Stimulated activated CD4-positive, alpha-beta T cell treated with anti-CD3 and anti-CD28 coated beads, Interleukin-15, amount 100 ng/mL, for 24 hours (primary cell): ENCODE results near the gene TPRX1.
"Not testable (repeated sequence)": the region's sequence is repeated elsewhere in the genome, so short reads cannot be mapped to it uniquely, and the experiment has no call there.

ENCODE experiments used
- DNase-seq: peaks from one replicate; pipeline ENCODE4 v3.0.0-alpha.2; 2020

TPRX1 gene

DNA sequence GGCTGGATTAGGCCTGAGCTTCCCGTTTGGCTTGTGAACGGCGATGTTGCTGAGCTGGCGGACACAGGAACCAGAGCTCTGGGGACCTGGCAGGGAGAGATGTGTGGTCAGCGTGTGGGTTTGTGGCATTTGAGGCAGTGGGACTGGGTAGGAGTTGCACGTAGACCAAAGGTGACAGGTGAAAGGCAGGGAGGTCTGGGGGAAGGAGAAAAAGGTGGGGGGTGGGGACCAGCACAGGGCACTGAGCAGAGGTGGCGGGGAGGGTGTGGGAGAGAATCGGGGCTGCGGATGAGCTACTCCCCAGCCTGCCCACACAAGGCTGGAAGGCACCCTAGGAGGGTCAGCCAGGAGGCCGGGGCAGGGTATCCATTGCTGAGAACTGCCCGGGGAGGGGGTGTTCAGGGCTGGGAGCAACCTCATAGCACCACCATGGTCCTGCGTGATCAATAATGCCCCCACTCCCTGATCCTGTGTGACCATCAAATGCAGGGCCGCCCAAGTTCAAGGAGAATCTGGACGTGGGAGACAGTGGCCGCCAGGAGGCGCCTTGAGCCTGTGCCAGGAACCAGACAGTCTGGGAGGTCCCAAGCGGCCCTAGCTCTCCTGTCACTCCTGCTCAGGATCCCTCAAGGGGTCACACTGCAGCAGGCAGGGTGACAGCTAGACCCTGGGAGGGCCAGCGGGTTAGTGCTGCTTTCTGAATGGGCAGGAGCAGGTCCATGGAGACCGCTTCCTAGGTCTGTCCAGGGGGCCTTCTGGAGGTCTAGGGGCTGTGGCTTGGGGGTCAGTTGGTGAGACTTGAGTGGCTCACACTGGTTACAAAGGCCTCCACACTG is 38.6 kb downstream of the TPRX1 start:
- DNase-seq, result peak; percentile 58

DNA sequence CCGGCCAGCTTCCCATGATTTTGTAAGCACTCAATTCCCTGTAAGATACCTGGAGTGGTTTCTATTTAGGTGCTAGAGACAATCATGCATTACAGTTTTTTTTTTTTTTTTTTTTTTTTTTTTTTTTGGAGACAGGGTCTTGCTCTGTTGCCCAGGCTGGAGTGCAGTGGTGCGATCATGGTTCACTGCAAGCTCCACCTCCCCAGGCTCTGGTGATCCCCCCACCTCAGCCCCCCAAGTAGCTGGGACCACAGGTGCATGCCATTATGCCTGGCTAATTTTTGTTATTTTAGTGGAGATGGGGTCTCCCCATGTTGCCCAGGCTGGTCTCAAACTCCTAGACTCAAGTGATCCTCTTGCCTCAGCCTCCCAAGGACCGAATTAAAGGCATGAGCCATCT is 39.6 kb downstream of the TPRX1 start:
- not testable (repeated sequence) for DNase-seq

DNA sequence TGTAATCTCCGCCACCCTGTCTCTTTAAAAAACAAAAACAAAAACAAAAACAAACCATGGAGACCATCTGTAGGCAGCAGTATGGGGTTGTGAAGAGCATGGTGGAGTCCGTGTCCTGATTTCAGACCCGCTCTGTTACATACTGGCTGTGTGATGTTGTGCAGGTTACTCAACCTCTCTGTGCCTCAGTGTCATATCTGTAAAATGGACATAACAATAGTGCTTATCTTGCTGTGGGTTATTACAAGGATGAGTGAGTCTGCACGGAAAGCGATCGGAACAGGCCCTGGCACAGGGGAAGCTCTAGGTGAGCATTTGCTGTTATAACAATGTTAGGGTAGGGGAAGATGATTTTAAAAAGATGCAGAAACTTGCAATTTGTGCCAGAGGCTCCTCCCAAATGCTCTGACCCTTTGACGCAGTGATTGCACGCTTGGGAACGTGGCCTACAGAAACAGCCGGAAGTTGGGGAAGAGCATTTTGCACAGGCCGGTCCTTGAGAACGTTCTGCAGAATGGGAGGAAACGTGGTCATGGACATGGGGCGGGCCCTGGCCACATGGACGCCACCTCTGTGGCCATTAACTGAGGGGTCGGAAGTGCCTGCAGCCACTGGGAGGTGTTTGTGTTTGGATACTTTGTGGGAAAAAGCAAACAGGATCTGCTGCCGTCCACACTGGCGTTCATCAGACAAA is 41.6 kb downstream of the TPRX1 start:
- no peak for DNase-seq

DNA sequence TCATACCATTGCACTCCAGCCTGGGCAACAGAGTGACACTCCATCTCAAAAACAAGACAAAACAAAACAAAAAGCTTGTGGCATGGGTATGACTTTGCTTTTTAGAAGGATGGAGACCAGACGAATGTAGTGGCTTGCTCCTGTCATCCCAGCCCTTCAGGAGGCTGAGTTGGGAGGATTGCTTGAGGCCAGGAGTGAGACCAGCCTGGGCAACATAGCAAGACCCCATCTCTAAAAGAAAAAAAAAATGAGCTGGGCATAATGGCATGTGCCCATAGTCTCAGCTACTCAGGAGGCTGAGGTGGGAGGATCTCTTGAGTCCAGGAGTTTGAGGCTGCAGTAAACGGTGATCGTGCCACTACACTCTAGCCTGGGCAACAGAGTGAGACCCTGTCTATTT is 42.2 kb downstream of the TPRX1 start:
- no peak for DNase-seq

DNA sequence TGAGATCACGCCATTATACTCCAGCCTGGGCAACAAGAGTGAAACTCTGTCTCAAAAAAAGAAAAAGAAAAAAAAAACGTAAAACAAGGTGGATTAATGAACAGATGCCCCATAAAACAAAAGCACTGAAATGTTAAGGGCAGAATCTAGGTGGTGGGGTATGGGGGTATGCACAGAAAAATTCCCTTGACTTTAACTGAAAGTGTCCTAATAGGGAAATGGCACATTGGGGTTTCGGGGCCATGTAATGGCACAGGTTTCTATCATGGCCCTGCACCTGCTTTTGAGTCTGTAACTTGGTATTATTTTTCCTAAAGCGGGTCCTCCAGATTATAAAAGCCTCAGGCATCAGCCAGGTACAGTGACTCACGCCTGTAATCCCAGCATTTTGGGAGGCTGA is 42.8 kb downstream of the TPRX1 start:
- no peak for DNase-seq

DNA sequence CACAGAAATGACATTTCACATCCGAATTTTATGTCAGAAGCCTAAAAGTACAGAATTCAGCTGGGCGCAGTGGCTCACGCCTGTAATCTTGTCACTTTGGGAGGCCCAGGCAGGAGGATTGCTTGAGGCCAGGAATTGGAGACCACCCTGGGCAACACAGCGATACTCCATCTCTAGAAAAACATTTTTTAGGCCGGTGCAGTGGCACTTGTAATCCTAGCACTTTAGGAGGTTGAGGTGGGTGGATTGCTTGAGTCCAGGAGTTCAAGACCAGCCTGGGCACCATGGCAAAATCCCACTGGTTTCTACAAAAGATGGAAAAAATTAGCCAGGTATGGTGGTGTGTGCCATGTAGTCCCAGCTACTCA is 43.7 kb downstream of the TPRX1 start:
- no peak for DNase-seq

DNA sequence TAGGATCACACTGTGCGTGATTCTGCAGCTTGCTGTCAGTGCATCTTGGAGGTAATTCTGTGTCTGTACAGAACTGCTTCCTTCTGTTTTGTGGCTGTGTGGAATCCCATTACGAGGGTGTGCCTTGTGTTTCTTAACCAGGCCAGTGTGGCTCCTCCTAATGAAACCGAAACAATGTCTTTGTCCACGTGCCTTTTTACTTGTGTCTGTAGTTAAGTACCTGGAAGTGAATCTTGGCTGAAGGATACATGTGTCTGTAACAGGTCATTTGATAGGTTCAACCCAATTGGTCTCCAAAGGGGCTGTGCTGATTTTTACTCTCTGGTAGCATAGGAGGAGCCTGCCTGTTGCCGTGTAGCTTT is 45.9 kb downstream of the TPRX1 start:
- DNase-seq, result no peak

DNA sequence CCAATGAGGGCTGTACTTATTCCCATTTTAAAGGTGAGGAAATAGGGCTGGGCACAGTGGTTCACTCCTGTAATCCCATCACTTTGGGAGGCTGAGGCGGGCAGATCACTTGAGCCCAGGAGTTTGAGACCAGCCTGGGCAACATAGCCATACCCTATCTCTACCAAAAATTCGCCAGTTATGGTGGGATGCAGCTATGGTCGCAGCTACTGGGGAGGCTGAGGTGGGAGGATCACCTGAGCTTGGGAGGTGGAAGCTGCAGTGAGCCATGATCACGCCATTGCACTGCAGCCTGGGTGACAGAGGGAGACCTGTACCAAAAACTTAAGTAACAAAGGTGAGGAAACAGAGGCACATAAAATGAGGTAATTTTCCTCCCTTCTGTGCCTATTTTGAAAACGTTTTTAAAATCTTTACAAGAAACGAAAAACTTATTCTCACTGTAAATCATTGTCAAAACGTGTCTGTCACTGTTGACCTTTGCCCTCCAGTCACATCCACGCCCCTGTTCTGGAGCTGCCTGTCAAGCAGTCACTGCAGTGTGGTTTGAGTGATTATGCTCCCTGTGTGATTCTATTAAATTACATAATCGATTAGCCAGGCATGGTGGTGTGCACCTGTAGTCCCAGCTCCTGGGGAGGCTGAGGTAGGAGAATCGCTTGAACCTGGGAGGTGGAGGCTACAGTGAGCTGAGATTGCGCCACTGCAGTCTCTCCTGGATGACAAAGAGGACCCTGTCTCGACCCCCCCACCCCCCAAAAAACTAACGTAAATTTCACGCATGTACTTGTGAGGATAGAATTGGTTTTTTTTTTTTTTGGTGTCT is 46.5 kb downstream of the TPRX1 start:
- no peak for DNase-seq

DNA sequence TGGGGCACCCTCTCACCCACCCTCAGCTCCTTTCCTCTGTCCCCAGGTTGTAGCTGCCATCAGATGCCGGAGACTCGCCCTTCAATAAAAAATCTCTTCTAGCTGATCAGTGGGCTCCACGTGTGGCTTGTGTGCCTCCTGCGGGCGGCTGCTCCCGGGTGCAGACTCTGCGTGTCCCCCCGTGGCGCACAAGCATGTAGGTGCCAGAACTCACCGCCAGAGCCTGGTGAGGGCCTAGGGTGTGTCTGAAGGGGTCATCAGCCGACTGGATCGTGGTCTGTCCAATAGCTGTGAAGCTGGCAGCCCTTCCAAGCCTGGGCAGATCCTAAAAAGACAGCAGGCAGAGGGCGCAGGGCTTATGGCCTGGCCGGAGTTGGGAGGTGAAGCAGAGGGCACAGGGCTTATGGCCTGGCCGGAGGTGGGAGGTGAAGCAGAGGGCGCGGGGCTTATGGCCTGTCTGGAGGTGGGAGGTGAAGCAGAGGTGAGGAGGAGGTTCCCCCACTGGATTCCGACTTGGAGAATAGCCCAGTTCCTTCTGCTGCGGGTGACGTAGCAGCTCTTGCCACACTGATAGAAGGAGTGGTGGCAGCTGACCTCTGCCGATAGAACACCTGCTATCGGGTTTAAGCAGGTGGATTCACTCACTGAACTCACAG is 47.3 kb downstream of the TPRX1 start:
- no peak for DNase-seq

DNA sequence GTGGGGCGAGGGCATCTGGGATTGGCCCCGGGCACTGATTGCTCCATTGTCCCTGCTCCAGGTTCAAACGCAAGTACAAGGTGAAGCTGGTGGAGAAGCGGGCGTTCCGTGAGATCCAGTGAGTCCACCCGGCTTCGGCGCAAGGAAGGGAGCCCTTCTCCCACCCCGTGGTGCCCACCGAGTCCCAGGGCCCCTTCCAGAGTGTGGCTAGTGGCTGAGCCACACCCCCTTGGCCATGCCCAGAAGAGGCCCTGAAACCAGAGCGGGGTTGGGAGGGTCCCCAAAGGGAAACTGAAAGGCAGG is 47.8 kb downstream of the TPRX1 start:
- DNase-seq, result no peak

DNA sequence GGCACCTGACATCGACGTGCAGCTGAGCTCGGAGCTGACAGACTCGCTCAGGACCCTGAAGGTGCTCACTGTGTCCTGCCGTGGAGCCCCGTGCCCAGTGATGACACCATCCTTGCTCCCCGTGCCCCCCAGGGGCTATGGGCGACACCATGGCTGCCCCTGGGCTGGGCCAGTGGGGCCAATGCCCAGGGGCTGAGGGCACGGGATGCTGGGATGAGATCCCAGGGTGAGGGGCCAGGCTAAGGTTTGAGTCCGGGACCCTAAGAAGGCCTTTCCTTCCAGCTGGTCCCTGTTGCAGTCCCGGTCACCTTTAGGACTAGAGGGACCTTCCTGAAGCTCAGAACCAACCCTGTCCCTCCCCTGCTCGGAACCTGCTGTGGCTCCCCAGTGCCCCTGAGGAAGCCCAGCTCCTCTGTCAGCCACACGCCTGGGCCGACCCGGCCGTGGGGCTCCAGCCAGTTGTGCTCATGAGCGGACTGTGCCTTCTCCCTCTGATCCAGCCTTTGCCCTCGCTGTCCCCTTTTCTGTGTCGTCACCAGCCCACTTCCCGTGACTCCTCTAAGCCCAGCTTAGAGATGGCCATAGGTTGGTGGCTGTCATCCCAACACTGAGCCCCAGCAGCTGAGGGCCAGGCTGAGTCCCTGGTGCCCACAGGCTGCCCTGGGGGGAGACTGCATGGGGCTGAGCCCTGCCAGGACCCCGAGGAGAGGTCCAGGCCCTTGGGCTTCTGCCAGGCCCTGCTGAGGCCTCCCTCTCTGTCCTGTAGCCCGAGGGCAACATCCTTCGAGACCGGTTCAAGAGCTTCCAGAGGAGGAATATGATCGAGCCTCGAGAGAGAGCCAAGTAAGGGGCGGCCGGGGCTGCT is 48.4 kb downstream of the TPRX1 start:
- no peak for DNase-seq

DNA sequence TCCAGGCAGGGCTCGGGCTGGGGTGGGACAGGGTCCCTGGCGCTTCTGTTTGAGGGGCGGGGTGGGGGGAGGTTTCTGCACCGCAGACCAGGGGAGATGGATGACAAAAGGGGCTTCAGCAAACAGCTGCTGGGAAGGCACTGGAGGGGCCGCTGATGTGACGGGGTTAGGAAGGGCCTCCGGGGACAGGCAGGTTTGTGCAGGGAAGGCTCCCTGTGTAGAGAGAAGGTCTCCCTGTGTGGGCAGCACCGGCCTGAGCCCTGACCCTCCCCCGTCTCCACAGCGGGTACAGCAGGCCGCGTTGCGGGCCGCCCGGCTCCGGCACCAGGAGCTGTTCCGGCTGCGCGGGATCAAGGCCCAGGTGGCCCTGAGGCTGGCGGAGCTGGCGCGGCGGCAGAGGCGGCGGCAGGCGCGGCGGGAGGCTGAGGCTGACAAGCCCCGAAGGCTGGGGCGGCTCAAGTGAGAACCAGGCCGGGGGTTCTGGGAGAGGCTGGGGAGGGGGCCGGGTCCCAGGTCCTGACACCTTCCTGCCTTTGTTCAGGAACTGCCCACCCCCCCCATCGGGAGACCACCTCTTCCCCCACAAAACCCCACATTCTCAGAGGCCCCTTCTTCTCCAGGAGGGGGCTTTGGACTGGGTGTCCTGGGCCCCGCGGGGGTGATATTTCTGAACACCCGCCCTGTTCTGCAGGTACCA is 49.1 kb downstream of the TPRX1 start:
- no peak for DNase-seq

DNA sequence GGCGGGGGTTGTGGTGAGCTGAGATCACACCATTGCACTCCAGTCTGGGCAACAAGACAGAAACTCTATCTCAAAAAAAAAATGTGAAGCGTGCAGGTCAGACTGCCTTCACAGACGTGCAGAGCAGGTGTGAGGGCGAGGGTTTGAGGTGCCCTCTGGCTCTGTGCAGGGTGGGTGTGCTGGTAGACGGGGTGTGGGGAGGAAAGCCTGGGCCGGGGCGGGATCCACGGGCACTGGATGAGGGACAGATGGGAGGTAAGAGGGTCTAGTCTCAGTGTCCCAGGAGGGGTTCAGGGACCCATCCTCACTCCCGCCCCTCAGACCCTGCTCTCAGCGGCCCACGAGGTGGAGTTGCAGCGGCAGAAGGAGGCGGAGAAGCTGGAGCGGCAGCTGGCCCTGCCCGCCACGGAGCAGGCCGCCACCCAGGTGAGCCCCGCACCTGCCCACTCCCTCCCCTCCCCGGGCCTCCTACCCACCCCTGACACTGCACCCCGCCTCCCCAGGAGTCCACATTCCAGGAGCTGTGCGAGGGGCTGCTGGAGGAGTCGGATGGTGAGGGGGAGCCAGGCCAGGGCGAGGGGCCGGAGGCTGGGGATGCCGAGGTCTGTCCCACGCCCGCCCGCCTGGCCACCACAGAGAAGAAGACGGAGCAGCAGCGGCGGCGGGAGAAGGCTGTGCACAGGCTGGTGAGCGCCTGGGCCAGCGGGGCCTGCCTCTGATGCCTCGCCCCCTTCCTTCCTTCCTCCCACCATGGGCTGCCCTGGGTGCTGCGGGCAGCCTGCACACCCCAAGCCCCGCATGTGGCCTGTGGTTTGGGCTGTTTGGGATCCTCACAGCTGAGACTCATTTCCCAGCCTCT is 49.9 kb downstream of the TPRX1 start:
- no peak for DNase-seq

DNA sequence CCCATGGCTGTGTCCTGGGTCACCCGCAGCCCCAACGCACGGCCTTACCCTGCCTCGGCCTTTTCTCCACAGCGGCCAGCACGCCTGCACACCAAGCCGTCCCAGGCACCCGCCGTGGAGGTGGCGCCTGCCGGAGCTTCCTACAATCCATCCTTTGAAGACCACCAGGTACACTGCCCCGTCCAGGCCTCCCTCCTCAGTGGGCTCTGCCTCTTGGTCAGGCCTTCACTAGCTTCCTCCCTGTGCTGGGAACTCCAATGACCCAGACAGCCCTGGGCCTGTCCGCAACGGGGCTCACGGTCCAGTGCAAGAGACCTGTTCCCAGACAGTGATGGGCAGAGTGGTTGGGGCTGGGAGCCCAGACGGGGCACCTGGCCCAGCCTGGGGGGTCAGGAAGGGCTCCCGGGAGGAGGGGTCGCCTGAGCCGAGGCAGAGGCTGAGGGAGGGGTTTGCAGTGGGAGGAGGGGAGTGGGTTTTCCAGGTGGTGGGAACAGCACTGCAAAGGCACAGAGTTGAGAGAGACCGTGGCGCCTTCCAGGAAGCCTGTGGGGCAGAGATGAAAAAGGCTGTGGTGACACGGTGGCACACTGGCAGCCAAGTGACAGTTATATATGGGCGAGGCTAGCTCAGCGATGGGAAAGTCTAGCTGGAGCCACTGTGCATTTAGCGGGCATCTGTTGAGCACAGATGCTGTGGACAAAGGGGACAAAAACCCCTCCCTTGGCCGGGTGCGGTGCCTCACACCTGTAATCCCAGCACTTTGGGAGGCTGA is 51.7 kb downstream of the TPRX1 start:
- no peak for DNase-seq
